CD4-positive, alpha-beta T cell (primary cell): ENCODE data around the gene CDK5RAP1. TPM values are rescaled to one million over a fixed set of nuclear protein-coding genes. Genes with fewer than 3 reads are reported as not detected.

ENCODE experiments used
- ATAC-seq: fragments of 200-7000 bp; cut with Tn5 transposase; one replicate; pipeline ENCODE4 v1.10.0; 2022; ENCODE audit warnings: mild to moderate bottlenecking; ENCODE audit not compliant: poor library complexity
- CTCF ChIA-PET: fragments of 350-600 bp; sonication (Branson Sonifier 250); formaldehyde crosslinking; loops from one replicate; lab custom pipeline; 2021; ENCODE audit warnings: antibody characterized with exemption, inconsistent platforms; lab: Charles Lee
- POLR2A ChIA-PET: fragments of 350-600 bp; sonication (Branson Sonifier 250); formaldehyde crosslinking; loops from one replicate; lab custom pipeline; 2021; ENCODE audit warnings: antibody characterized with exemption, inconsistent platforms; lab: Charles Lee
- DNase-seq, 14 experiments: peaks; one replicate each; pipeline ENCODE4 v3.0.0-alpha.2; 2013 to 2020; ENCODE audit warnings: mixed read lengths in 2 of 14
- H3K27ac ChIP-seq, 2 donors: one replicate each; pipeline versions ENCODE4 v1.5.1 to v1.7.0; 2013; ENCODE audit warnings: low read length in 2 of 2, low read depth in 1 of 2, mild to moderate bottlenecking in 1 of 2
- H3K27me3 ChIP-seq, 2 experiments: 1 replicate in 1 of 2; 2 replicates in 1 of 2; pipeline versions ENCODE4 v1.6.1 to v1.7.0; 2013; ENCODE audit warnings: low read length in 2 of 2, control low read depth in 1 of 2, mild to moderate bottlenecking in 1 of 2, moderate library complexity in 1 of 2; ENCODE audit not compliant: insufficient read depth in 2 of 2, control insufficient read depth in 1 of 2
- H3K36me3 ChIP-seq: one replicate; pipeline ENCODE4 v1.6.1; 2013; ENCODE audit warnings: low read length, control low read depth; ENCODE audit not compliant: insufficient read depth
- H3K4me1 ChIP-seq: one replicate; pipeline ENCODE4 v1.6.1; 2013; ENCODE audit warnings: low read length, control low read depth; ENCODE audit not compliant: insufficient read depth
- H3K4me3 ChIP-seq: one replicate; pipeline ENCODE4 v1.5.1; 2013; ENCODE audit warnings: mild to moderate bottlenecking, low read length, moderate library complexity
- H3K9me3 ChIP-seq, 2 experiments: 1 replicate in 1 of 2; 2 replicates in 1 of 2; pipeline versions ENCODE4 v1.6.1 to v1.7.0; 2013; ENCODE audit warnings: low read length in 2 of 2, mild to moderate bottlenecking in 2 of 2, control low read depth in 1 of 2, moderate library complexity in 1 of 2; ENCODE audit not compliant: control insufficient read depth in 1 of 2, insufficient read depth in 1 of 2
- H3K27ac Mint-ChIP-seq: one replicate; pipeline ENCODE4 v1.8.0; 2020; ENCODE audit warnings: mixed read lengths
- H3K27me3 Mint-ChIP-seq: one replicate; pipeline ENCODE4 v1.8.0; 2021; ENCODE audit warnings: mixed read lengths
- H3K36me3 Mint-ChIP-seq: one replicate; pipeline ENCODE4 v1.8.0; 2021; ENCODE audit warnings: low read depth, mixed read lengths
- H3K4me1 Mint-ChIP-seq: one replicate; pipeline ENCODE4 v1.8.0; 2021; ENCODE audit warnings: low read depth, mixed read lengths
- H3K4me3 Mint-ChIP-seq: one replicate; pipeline ENCODE4 v1.8.0; 2020; ENCODE audit warnings: mild to moderate bottlenecking, mixed read lengths
- H3K9me3 Mint-ChIP-seq: one replicate; pipeline ENCODE4 v1.8.0; 2020; ENCODE audit warnings: mixed read lengths
- intact Hi-C, 2 experiments: fragments of 100-400 bp; cut with DNase I in 1 of 2; cut with micrococcal nuclease in 1 of 2; formaldehyde crosslinking; loops; one replicate each; pipeline versions ENCODE4 v1.15.1 to v1.9.0; 2023 to 2025; cut with DNase I, micrococcal nuclease
- total RNA-seq, 174 experiments: library from RNA in 2 of 174; stranded (reverse) in 2 of 174; gene quantifications; one replicate each; pipeline ENCODE4 v1.2.3 and lab custom pipeline; 2021 to 2026
- TF ChIP-seq, protein P1 (sequence below): fragments of 200-600 bp; IDR thresholded peaks from one replicate; pipeline ENCODE4 v1.8.0; 2022; ENCODE audit warnings: antibody characterized with exemption, mild to moderate bottlenecking

Gene CDK5RAP1
- total RNA-seq, 2 experiments from 2014 or later: 59.7 to 63.0 TPM

DNA sequence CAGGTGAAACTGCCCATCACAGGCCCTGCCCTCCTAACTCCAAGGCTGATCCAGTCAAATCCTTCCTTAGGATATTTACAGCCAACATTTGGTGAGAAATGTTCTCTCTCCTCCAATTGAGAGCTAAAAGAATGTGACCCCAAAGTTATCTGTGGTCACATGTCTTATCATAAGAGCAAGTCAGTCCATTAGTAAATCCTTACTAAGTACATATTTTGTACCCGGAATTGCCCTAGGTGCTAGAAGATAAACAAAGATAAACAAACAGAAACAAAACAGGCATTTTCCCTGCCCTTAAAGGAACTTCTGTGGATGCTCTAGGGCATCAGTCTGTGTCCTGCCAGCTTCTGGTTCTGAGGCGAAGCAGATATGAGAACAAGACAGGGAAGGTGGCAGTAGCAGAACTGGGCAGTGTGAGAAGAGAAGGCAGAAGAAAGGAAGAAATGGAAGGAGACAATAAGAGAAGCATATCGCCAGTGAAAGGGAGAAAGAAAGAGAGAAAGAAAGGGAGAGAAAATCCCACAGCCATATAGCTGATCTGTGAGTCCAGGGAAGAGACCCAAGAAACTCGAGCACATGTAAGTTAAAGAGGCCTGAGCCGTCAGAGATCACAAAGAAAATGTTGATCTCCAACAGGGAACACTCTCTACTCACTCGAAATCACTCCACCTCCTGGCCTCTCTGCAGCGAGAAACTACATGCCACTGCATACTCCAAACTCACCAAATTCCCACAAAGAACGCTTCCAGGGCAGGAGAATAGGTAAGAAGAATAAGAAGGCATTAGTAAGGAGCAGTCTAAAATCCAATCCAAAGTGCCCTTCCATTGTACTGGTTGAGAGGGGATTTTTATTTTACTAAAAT, 41.7 kb downstream of the CDK5RAP1 start:
- no peaks in the 10 kb centered on the region for H3K27me3 ChIP-seq
- ATAC-seq: no peak
- intact Hi-C loops: no loop called here
- Mint-ChIP-seq H3K27me3 (no peaks in the 10 kb centered on the region), H3K9me3 (no peaks in the 10 kb centered on the region), H3K4me1 (no peaks in the 10 kb centered on the region), H3K4me3 (no peak overlapping the region), H3K36me3 (peaks cover 71% of the 10 kb centered on the region), H3K27ac (no peak overlapping the region)
- ChIA-PET POLR2A (no interaction called here), CTCF (no interaction called here)
- no peak for DNase-seq
- no peaks in the 10 kb centered on the region for H3K9me3 ChIP-seq
- H3K4me1 ChIP-seq: no peaks in the 10 kb centered on the region
- H3K27ac ChIP-seq: no peak overlapping the region
- H3K36me3 ChIP-seq: peaks cover 70% of the 10 kb centered on the region
- TF ChIP-seq, protein P1, sequence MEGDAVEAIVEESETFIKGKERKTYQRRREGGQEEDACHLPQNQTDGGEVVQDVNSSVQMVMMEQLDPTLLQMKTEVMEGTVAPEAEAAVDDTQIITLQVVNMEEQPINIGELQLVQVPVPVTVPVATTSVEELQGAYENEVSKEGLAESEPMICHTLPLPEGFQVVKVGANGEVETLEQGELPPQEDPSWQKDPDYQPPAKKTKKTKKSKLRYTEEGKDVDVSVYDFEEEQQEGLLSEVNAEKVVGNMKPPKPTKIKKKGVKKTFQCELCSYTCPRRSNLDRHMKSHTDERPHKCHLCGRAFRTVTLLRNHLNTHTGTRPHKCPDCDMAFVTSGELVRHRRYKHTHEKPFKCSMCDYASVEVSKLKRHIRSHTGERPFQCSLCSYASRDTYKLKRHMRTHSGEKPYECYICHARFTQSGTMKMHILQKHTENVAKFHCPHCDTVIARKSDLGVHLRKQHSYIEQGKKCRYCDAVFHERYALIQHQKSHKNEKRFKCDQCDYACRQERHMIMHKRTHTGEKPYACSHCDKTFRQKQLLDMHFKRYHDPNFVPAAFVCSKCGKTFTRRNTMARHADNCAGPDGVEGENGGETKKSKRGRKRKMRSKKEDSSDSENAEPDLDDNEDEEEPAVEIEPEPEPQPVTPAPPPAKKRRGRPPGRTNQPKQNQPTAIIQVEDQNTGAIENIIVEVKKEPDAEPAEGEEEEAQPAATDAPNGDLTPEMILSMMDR: no peak
- no peak overlapping the region for H3K4me3 ChIP-seq

DNA sequence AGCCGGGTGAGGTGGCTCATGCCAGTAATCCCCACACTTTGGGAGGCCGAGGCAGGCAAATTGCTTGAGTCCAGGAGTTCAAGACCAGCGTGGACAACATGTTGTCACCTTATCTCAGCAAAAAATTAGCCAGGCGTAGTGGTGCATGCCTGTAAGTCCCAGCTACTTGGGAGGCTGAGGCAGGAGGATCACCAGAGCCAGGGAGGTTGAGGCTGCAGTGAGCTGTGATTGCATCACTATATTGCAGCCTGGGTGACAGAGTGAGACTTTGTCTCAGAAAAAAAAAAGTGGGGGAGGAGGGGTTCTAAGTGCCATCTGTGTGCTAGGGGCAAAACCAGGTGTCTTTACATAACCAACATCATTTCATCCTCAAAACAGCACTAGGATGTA, 48.3 kb downstream of the CDK5RAP1 start:
- H3K27ac Mint-ChIP-seq: peak overlapping the region; percentile 39

DNA sequence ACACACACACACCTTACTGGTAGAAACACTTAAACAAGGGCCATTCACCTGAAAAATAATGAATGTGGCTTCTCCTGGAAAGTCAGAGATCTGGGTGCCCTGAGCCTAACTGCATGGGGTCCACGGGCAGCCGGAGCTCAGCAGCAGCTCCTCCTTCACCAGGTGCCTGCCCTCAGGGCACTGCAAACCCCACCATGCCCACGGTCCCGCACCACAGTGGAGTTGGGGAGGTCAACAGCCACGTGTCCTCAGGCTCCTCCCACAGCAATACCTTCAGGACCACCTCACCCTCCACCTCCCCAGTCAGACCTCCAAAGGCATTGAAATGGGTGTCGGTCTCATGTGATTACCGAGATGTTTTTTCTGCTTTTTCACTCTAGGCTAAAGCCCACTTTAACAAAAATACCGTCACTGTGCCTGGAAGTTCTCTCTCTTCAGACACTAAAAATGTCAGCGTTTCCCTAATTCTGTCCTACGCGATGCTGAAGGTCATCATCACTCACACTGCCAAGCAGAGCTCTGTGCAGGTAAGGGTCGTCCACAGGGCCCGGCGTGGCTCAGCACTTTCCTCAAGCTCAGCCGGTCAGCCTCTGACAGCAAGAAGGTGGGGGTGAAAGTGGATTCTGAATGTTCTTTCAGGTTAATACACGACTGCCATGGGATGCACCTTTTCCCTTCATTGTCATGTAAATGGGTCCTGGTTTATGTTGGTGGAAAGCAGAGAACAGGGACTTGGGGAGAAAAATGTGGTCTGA, 48.9 kb downstream of the CDK5RAP1 start:
- Histone ChIP-seq H3K27me3 (no peaks in the 10 kb centered on the region), H3K9me3 (no peaks in the 10 kb centered on the region), H3K36me3 (peaks cover 35% of the 10 kb centered on the region), H3K4me3 (no peak overlapping the region), H3K4me1 (peaks cover 15% of the 10 kb centered on the region), H3K27ac (no peak overlapping the region)
- no peak for DNase-seq
- no peaks in the 10 kb centered on the region for H3K9me3 Mint-ChIP-seq
- H3K36me3 Mint-ChIP-seq: peaks cover 54% of the 10 kb centered on the region
- POLR2A ChIA-PET: no interaction called here
- TF ChIP-seq, protein P1: no peak
- no peak for ATAC-seq
- peaks cover 5% of the 10 kb centered on the region for H3K4me1 Mint-ChIP-seq
- intact Hi-C loops: no loop called here
- H3K4me3 Mint-ChIP-seq: no peak overlapping the region
- CTCF ChIA-PET: no interaction called here
- H3K27me3 Mint-ChIP-seq: no peaks in the 10 kb centered on the region
- H3K27ac Mint-ChIP-seq: peak overlapping the region; percentile 39

More for the DNA sequence above, 48.3 kb downstream of the CDK5RAP1 start:
- DNase-seq (no peak), ATAC-seq (no peak)
- no peaks in the 10 kb centered on the region for H3K9me3 Mint-ChIP-seq
- H3K4me3 Mint-ChIP-seq: no peak overlapping the region
- Histone ChIP-seq H3K9me3 (no peaks in the 10 kb centered on the region), H3K36me3 (peaks cover 36% of the 10 kb centered on the region), H3K27ac (no peak overlapping the region), H3K4me1 (peaks cover 15% of the 10 kb centered on the region), H3K27me3 (no peaks in the 10 kb centered on the region), H3K4me3 (no peak overlapping the region)
- intact Hi-C loops: no loop called here
- TF ChIP-seq, protein P1: no peak
- POLR2A ChIA-PET: no interaction called here
- peaks cover 54% of the 10 kb centered on the region for H3K36me3 Mint-ChIP-seq
- peaks cover 5% of the 10 kb centered on the region for H3K4me1 Mint-ChIP-seq
- no peaks in the 10 kb centered on the region for H3K27me3 Mint-ChIP-seq
- CTCF ChIA-PET: no interaction called here
